ENCODE data around the gene CLMN. TPM values are rescaled to one million over a fixed set of nuclear protein-coding genes. Genes with fewer than 3 reads are reported as not detected.

CLMN gene
- total RNA-seq, 2 experiments from 2014 or later: 1.6 TPM

- CTCF ChIA-PET: interaction anchor here (0.7 to 0.8 kb wide), 2 partner anchors 31 to 105 kb away, joined by 3 read pairs; no protein-coding TSS in a partner anchor
- no peaks in the 10 kb centered on the region for H3K27me3 Mint-ChIP-seq (ENCODE audit: low read depth)
- peak overlapping the region; percentile 81 for H3K4me3 Mint-ChIP-seq
- POLR2A ChIA-PET: interaction anchor here (1.6 to 1.9 kb wide), 2 partner anchors 76 to 367 kb away, joined by 3 to 7 read pairs; no protein-coding TSS in a partner anchor
- peaks cover 10% of the 10 kb centered on the region for H3K36me3 Mint-ChIP-seq (ENCODE audit: low read depth)
- H3K9me3 Mint-ChIP-seq (ENCODE audit: insufficient read depth): no peaks in the 10 kb centered on the region
- peak; percentile 43 for DNase-seq
- peak; percentile 35 for ATAC-seq
- peak overlapping the region; percentile 72 for H3K27ac Mint-ChIP-seq
- peaks cover 37% of the 10 kb centered on the region for H3K4me1 Mint-ChIP-seq (ENCODE audit: low read depth)
Observed at GRCh38 chr14:95156161-95157047, 163.3 kb downstream of the CLMN start.

GRCh38 chr14:95155045-95155444 lies 164.7 kb downstream of the CLMN start:
- H3K4me1 Mint-ChIP-seq (ENCODE audit: low read depth): peaks cover 37% of the 10 kb centered on the region

DNA sequence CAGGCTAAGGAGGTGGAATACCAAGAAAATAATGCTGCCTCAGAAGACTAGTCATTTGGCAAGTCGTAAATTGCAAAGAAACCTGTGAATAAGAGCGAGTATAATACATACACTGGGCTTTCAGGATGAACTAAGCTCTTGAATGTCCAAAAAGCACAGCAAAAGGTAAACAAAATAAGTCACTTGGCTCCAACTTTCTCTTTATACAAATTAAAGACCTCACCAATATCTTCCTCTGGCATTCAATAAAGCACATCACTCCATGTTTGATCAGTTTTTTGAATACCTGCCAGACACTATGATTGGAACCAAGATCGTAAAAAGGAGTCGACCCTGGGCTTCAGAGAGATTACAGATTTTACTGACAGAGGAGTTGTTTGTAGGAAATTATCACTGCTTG lies 165.8 kb downstream of the CLMN start:
- H3K4me1 Mint-ChIP-seq (ENCODE audit: low read depth): peaks cover 39% of the 10 kb centered on the region
- CTCF ChIA-PET: no interaction called here
- POLR2A ChIA-PET: no interaction called here

More at GRCh38 chr14:95155045-95155444, 164.7 kb downstream of the CLMN start:
- Mint-ChIP-seq H3K36me3 (ENCODE audit: low read depth) (peaks cover 10% of the 10 kb centered on the region), H3K4me3 (peak overlapping the region; percentile 81), H3K27ac (no peak overlapping the region), H3K9me3 (ENCODE audit: insufficient read depth) (no peaks in the 10 kb centered on the region), H3K27me3 (ENCODE audit: low read depth) (no peaks in the 10 kb centered on the region)
- no peak for ATAC-seq
- DNase-seq: no peak
- ChIA-PET CTCF (no interaction called here), POLR2A (no interaction called here)

DNA sequence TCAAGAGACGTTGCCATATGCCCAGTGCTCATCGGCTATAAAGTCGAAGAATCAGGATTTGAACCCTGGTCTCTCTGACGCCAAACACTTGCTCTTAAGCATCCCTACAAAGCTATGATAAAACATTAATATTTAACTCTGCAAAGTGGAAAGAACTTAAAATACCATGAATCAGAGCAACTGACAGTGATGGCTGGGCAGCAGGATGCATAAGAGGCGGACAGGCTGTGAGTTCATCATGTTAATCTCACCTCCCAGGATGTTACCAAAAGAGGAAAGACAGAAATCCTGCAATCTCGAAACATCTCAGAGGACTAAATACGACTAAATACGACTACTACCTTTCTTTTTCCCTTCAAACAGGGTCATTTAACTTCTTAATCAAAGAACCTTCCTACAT lies 168.1 kb downstream of the CLMN start:
- no peak for DNase-seq
- CTCF ChIA-PET: no interaction called here
- Mint-ChIP-seq H3K4me1 (ENCODE audit: low read depth) (peaks cover 39% of the 10 kb centered on the region), H3K27me3 (ENCODE audit: low read depth) (no peaks in the 10 kb centered on the region), H3K27ac (no peak overlapping the region), H3K4me3 (no peak overlapping the region), H3K36me3 (ENCODE audit: low read depth) (peaks cover 29% of the 10 kb centered on the region), H3K9me3 (ENCODE audit: insufficient read depth) (no peaks in the 10 kb centered on the region)
- POLR2A ChIA-PET: no interaction called here
- no peak for ATAC-seq

More for the DNA sequence above, 165.8 kb downstream of the CLMN start:
- Mint-ChIP-seq H3K9me3 (ENCODE audit: insufficient read depth) (no peaks in the 10 kb centered on the region), H3K27me3 (ENCODE audit: low read depth) (no peaks in the 10 kb centered on the region), H3K27ac (no peak overlapping the region), H3K36me3 (ENCODE audit: low read depth) (peaks cover 16% of the 10 kb centered on the region), H3K4me3 (no peak overlapping the region)
- ATAC-seq: no peak
- no peak for DNase-seq

GRCh38 chr14:95150910-95151309 lies 168.8 kb downstream of the CLMN start:
- POLR2A ChIA-PET: no interaction called here
- H3K27me3 Mint-ChIP-seq (ENCODE audit: low read depth): no peaks in the 10 kb centered on the region
- peaks cover 1% of the 10 kb centered on the region for H3K9me3 Mint-ChIP-seq (ENCODE audit: insufficient read depth)
- peaks cover 38% of the 10 kb centered on the region for H3K4me1 Mint-ChIP-seq (ENCODE audit: low read depth)
- H3K27ac Mint-ChIP-seq: no peak overlapping the region
- DNase-seq (no peak), ATAC-seq (no peak)
- no peak overlapping the region for H3K4me3 Mint-ChIP-seq
- CTCF ChIA-PET: no interaction called here
- H3K36me3 Mint-ChIP-seq (ENCODE audit: low read depth): peaks cover 33% of the 10 kb centered on the region

GRCh38 chr14:95149441-95149840 lies 170.3 kb downstream of the CLMN start:
- no peak for ATAC-seq
- Mint-ChIP-seq H3K27ac (no peak overlapping the region), H3K9me3 (ENCODE audit: insufficient read depth) (peaks cover 15% of the 10 kb centered on the region), H3K4me3 (no peak overlapping the region), H3K4me1 (ENCODE audit: low read depth) (peaks cover 28% of the 10 kb centered on the region), H3K27me3 (ENCODE audit: low read depth) (no peaks in the 10 kb centered on the region), H3K36me3 (ENCODE audit: low read depth) (peaks cover 39% of the 10 kb centered on the region)
- CTCF ChIA-PET: no interaction called here
- POLR2A ChIA-PET: no interaction called here
- DNase-seq: no peak

GRCh38 chr14:95147597-95147996 lies 172.1 kb downstream of the CLMN start:
- peaks cover 15% of the 10 kb centered on the region for H3K9me3 Mint-ChIP-seq (ENCODE audit: insufficient read depth)
- no peak overlapping the region for H3K27ac Mint-ChIP-seq
- ATAC-seq (no peak), DNase-seq (no peak)
- peaks cover 38% of the 10 kb centered on the region for H3K36me3 Mint-ChIP-seq (ENCODE audit: low read depth)
- no peak overlapping the region for H3K4me3 Mint-ChIP-seq
- peaks cover 21% of the 10 kb centered on the region for H3K4me1 Mint-ChIP-seq (ENCODE audit: low read depth)
- ChIA-PET CTCF (no interaction called here), POLR2A (no interaction called here)
- no peaks in the 10 kb centered on the region for H3K27me3 Mint-ChIP-seq (ENCODE audit: low read depth)

DNA sequence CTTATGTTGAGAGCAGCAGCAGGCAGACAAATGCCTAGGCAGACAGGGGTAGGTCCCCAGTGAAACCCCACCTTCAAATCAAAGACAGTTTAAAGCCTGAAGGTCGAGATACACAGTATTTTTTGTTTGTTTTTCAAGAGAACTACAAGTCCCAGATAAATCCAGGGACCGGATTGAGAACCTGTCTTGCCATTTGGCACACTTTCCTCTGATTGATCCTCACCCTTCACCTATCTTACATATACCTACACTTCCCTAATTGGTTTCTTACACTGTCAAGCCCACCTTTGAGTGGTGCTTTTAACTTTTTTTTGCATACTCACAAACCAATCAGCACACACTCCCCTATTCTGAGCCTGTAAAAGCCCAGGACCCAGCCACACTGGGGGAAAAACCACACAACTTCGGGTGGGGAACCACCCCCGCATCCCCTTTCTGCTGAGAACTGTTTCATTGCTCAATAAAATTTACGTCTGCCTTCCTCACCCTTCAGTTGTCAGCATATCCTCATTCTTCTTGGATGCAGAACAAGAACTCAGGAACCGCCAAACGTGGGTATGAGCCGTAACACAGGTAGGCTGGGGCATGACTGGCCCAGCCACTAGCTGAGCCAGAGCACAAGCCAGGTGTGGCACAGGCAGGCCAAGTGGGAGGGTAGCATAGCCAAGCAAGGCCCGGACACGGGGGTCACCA lies 173.5 kb downstream of the CLMN start:
- DNase-seq (no peak), ATAC-seq (no peak)
- Mint-ChIP-seq H3K27ac (no peak overlapping the region), H3K27me3 (ENCODE audit: low read depth) (no peaks in the 10 kb centered on the region), H3K4me3 (no peak overlapping the region), H3K4me1 (ENCODE audit: low read depth) (peaks cover 18% of the 10 kb centered on the region), H3K36me3 (ENCODE audit: low read depth) (peaks cover 40% of the 10 kb centered on the region), H3K9me3 (ENCODE audit: insufficient read depth) (peaks cover 15% of the 10 kb centered on the region)
- ChIA-PET CTCF (no interaction called here), POLR2A (no interaction called here)

- Mint-ChIP-seq H3K4me3 (no peak overlapping the region), H3K4me1 (ENCODE audit: low read depth) (peaks cover 20% of the 10 kb centered on the region), H3K36me3 (ENCODE audit: low read depth) (peaks cover 44% of the 10 kb centered on the region), H3K27ac (no peak overlapping the region), H3K9me3 (ENCODE audit: insufficient read depth) (peaks cover 15% of the 10 kb centered on the region), H3K27me3 (ENCODE audit: low read depth) (no peaks in the 10 kb centered on the region)
- ATAC-seq: no peak
- no peak for DNase-seq
- ChIA-PET POLR2A (no interaction called here), CTCF (no interaction called here)
Observed at GRCh38 chr14:95144849-95145248, 174.9 kb downstream of the CLMN start.

GRCh38 chr14:95143808-95144620 lies 175.7 kb downstream of the CLMN start:
- Mint-ChIP-seq H3K27me3 (ENCODE audit: low read depth) (no peaks in the 10 kb centered on the region), H3K4me3 (no peak overlapping the region), H3K4me1 (ENCODE audit: low read depth) (peaks cover 21% of the 10 kb centered on the region), H3K36me3 (ENCODE audit: low read depth) (peaks cover 41% of the 10 kb centered on the region), H3K9me3 (ENCODE audit: insufficient read depth) (peaks cover 15% of the 10 kb centered on the region), H3K27ac (no peak overlapping the region)
- ATAC-seq (no peak), DNase-seq (no peak)
- ChIA-PET CTCF (interaction anchor here (0.7 kb wide), 1 partner anchor 25 kb away, joined by 3 read pairs; no protein-coding TSS in a partner anchor), POLR2A (no interaction called here)

DNA sequence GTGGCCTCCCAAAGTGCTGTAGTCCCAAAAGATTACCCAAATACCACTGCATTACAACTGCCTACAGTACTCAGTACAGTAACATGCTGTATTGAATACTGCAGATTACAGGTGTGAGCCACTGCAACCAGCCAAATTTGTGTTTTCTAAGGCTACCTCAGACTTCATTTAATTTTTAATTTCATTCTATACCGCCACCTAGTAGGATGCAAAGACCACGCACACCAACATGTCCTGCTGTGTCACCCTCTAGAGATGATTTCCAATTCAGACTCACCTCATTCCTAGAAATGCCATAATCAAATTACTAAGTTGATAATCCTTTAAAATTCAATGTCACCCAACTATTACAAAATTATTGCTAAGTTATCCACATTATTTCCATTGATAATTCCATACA lies 177.5 kb downstream of the CLMN start:
- POLR2A ChIA-PET: no interaction called here
- CTCF ChIA-PET: no interaction called here
- H3K36me3 Mint-ChIP-seq (ENCODE audit: low read depth): peaks cover 33% of the 10 kb centered on the region
- H3K9me3 Mint-ChIP-seq (ENCODE audit: insufficient read depth): peaks cover 15% of the 10 kb centered on the region
- peaks cover 22% of the 10 kb centered on the region for H3K4me1 Mint-ChIP-seq (ENCODE audit: low read depth)
- no peak overlapping the region for H3K27ac Mint-ChIP-seq
- ATAC-seq (no peak), DNase-seq (no peak)
- no peak overlapping the region for H3K4me3 Mint-ChIP-seq
- no peaks in the 10 kb centered on the region for H3K27me3 Mint-ChIP-seq (ENCODE audit: low read depth)

GRCh38 chr14:95141684-95142083 lies 178.0 kb downstream of the CLMN start:
- no peak for DNase-seq
- peaks cover 21% of the 10 kb centered on the region for H3K4me1 Mint-ChIP-seq (ENCODE audit: low read depth)
- no peak overlapping the region for H3K4me3 Mint-ChIP-seq
- ChIA-PET CTCF (no interaction called here), POLR2A (no interaction called here)
- H3K27ac Mint-ChIP-seq: no peak overlapping the region
- H3K9me3 Mint-ChIP-seq (ENCODE audit: insufficient read depth): peaks cover 15% of the 10 kb centered on the region
- ATAC-seq: no peak
- H3K27me3 Mint-ChIP-seq (ENCODE audit: low read depth): no peaks in the 10 kb centered on the region
- H3K36me3 Mint-ChIP-seq (ENCODE audit: low read depth): peaks cover 33% of the 10 kb centered on the region

Measured in activated CD8-positive, alpha-beta T cell treated with anti-CD3 and anti-CD28 coated beads, Interleukin-2, amount 10 ng/mL, durations not matched to agents 7 days and 5 days (primary cell).